Ovary (tissue), 3 donors: ENCODE results near the gene SSBP2.

ENCODE experiments used
- CTCF ChIP-seq, 3 donors: fragments of 450-650 bp in 2 of 3; fragments of 200-600 bp in 1 of 3; IDR thresholded peaks; one replicate each; pipeline versions ENCODE4 v1.5.1 to v1.8.0; 2016 to 2022; ENCODE audit warnings: antibody characterized with exemption in 3 of 3, mild to moderate bottlenecking in 1 of 3
- EP300 ChIP-seq: sonication (generic); formaldehyde crosslinking; IDR thresholded peaks from one replicate; pipeline ENCODE4 v1.6.1; 2017; ENCODE audit warnings: antibody characterized with exemption
- POLR2A ChIP-seq: fragments of 450-650 bp; IDR thresholded peaks from one replicate; pipeline ENCODE4 v1.6.1; 2017; ENCODE audit warnings: antibody characterized with exemption, mild to moderate bottlenecking, moderate library complexity
- donor health status: DM: no; HTN: no; CAD: no.

DNA sequence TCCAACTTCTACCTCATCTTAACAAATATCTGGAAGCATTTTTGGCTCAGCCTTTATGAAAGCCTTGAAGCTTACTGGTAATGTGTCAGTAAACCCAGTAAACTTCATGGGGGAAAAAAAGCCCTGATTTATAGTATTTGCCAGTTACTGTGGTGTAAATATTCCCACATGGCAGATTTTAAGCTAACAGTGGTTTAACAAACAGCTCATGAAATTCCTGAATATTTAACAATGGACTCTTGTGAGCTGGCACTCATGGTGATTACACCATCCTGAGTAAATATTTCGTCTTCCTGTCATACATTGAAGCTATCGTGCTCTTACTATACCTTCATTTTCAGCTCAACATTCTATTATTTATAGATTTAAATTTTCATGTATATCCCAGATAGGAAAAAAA is 300.0 kb downstream of the SSBP2 start:
- TF ChIP-seq POLR2A (no peak), CTCF (IDR thresholded peaks at IDR 0.05) (no peak), EP300 (no peak)
